COLO668 (cell line): Measurements from ENCODE around the gene COX8A.

Experiments
- DNase-seq: peaks from one replicate; lab custom pipeline; 2025; ENCODE audit not compliant: unreplicated experiment; lab: John Stamatoyannopoulos, UW

The COX8A gene

GRCh38 chr11:64001484-64002420 is 27.3 kb downstream of the COX8A start:
- DNase-seq, result no peak

- no peak for DNase-seq
Observed at GRCh38 chr11:64003807-64004589, 29.6 kb downstream of the COX8A start.

GRCh38 chr11:64004590-64004984 is 30.2 kb downstream of the COX8A start:
- no peak for DNase-seq

- DNase-seq, result no peak
Observed at GRCh38 chr11:64005691-64006090, 31.3 kb downstream of the COX8A start.

- DNase-seq, result no peak
Observed at GRCh38 chr11:64006398-64006797, 32.0 kb downstream of the COX8A start.

GRCh38 chr11:64007160-64007628 is 32.8 kb downstream of the COX8A start:
- DNase-seq, result peak; percentile 40

GRCh38 chr11:64007629-64008282 is 33.3 kb downstream of the COX8A start:
- DNase-seq, result peak; percentile 52

- DNase-seq, result no peak
Observed at GRCh38 chr11:64008283-64008913, 34.0 kb downstream of the COX8A start.

GRCh38 chr11:64008914-64009633 is 34.7 kb downstream of the COX8A start:
- no peak for DNase-seq

GRCh38 chr11:64009710-64010109 is 35.3 kb downstream of the COX8A start:
- no peak for DNase-seq

- no peak for DNase-seq
Observed at GRCh38 chr11:64010783-64011182, 36.4 kb downstream of the COX8A start.

- no peak for DNase-seq
Observed at GRCh38 chr11:64011371-64011770, 37.0 kb downstream of the COX8A start.

GRCh38 chr11:64013141-64013896 is 38.9 kb downstream of the COX8A start:
- DNase-seq, result no peak

- DNase-seq, result no peak
Observed at GRCh38 chr11:64014356-64014755, 39.9 kb downstream of the COX8A start.

GRCh38 chr11:64015510-64015909 is 41.1 kb downstream of the COX8A start:
- DNase-seq, result no peak

GRCh38 chr11:64015935-64016845 is 41.8 kb downstream of the COX8A start:
- no peak for DNase-seq

- DNase-seq, result no peak
Observed at GRCh38 chr11:64017945-64018224, 43.5 kb downstream of the COX8A start.

- no peak for DNase-seq
Observed at GRCh38 chr11:64018310-64018709, 43.9 kb downstream of the COX8A start.
